GM12878 (cell line): Measurements from ENCODE around the gene FCHSD2. TPM values are rescaled to one million over a fixed set of nuclear protein-coding genes. Genes with fewer than 3 reads are reported as not detected.
A peak's percentile ranks its signal among the peaks of the same experiment; 100 is the strongest.

Source experiments
- ATAC-seq: fragments of 200-7000 bp; cut with Tn5 transposase; 3 replicates; pipeline ENCODE4 v1.9.1; 2020; ENCODE audit warnings: mild to moderate bottlenecking, moderate library complexity
- BruUV-seq: library from RNA; stranded (reverse); fragments of 400-500 nt; replicated peaks from 2 replicates; lab custom pipeline; 2021; lab: Mats Ljungman, UMichigan
- CTCF ChIA-PET: fragments of 300-600 bp; sonication (Branson Sonifier 250); formaldehyde crosslinking; extraction: SDS; loops from one replicate; lab custom pipeline; 2021; ENCODE audit warnings: inconsistent platforms; lab: Yijun Ruan, JAX
- POLR2A ChIA-PET: fragments of 350-600 bp; formaldehyde crosslinking; extraction: SDS; loops from one replicate; lab custom pipeline; 2021; ENCODE audit warnings: inconsistent platforms; lab: Charles Lee
- RAD21 ChIA-PET: fragments of 300-600 bp; sonication (Branson Sonifier 250); formaldehyde crosslinking; loops from one replicate; lab custom pipeline; 2023; ENCODE audit warnings: antibody characterized with exemption; ENCODE audit not compliant: unreplicated experiment; lab: Charles Lee
- SMC1A ChIA-PET: fragments of 300-600 bp; sonication (Branson Sonifier 250); formaldehyde crosslinking; loops from one replicate; lab custom pipeline; 2023; ENCODE audit not compliant: unreplicated experiment, uncharacterized antibody; lab: Charles Lee
- DNase-seq: peaks from one replicate; pipeline ENCODE4 v3.0.0-alpha.2; 2011; ENCODE audit warnings: low read depth, low spot score
- FAIRE-seq: peaks from 3 replicates; lab custom pipeline; 2011; peaks lifted over from hg19 to GRCh38; lab: Jason Lieb, UNC
- H2AFZ ChIP-seq: 2 replicates; pipeline ENCODE4 v1.6.0; 2011; ENCODE audit warnings: low read depth, low read length, control low read depth; ENCODE audit not compliant: control insufficient read depth
- H3K27ac ChIP-seq: 2 replicates; pipeline ENCODE4 v1.5.1; 2011; ENCODE audit warnings: control low read depth; ENCODE audit not compliant: control insufficient read depth, insufficient read depth
- H3K27me3 ChIP-seq, 2 experiments: replicated peaks in 1 of 2; 2 replicates each; pipeline versions ENCODE4 v1.6.0 to v1.6.1; 2011; ENCODE audit warnings: low read length in 1 of 2; ENCODE audit not compliant: control insufficient read depth in 2 of 2, insufficient read depth in 2 of 2
- H3K36me3 ChIP-seq, 2 experiments: 2 replicates each; pipeline ENCODE4 v1.5.1; 2011; ENCODE audit warnings: low read length in 1 of 2; ENCODE audit not compliant: control insufficient read depth in 2 of 2, insufficient read depth in 2 of 2
- H3K4me1 ChIP-seq: 2 replicates; pipeline ENCODE4 v1.6.1; 2011; ENCODE audit warnings: mild to moderate bottlenecking, low read length, moderate library complexity, mixed read lengths; ENCODE audit not compliant: control insufficient read depth, insufficient read depth
- H3K4me2 ChIP-seq: 2 replicates; pipeline ENCODE4 v1.6.0; 2011; ENCODE audit warnings: control low read depth; ENCODE audit not compliant: control insufficient read depth, insufficient read depth
- H3K4me3 ChIP-seq: fragments of 200-600 bp; sonication (generic); 2 replicates; pipeline ENCODE4 v1.5.1; 2016
- H3K79me2 ChIP-seq: 2 replicates; pipeline ENCODE4 v1.6.0; 2011; ENCODE audit warnings: low read length; ENCODE audit not compliant: control insufficient read depth, insufficient read depth
- H3K9ac ChIP-seq: 2 replicates; pipeline ENCODE4 v1.8.0; 2011; ENCODE audit warnings: low read length, control low read depth, mixed read lengths; ENCODE audit not compliant: control insufficient read depth, insufficient read depth
- H3K9me3 ChIP-seq: replicated peaks from 3 replicates; pipeline ENCODE4 v1.5.1; 2011; ENCODE audit warnings: mild to moderate bottlenecking, low read length; ENCODE audit not compliant: control insufficient read depth, insufficient read depth
- H4K20me1 ChIP-seq: 2 replicates; pipeline ENCODE4 v1.6.0; 2011; ENCODE audit not compliant: control insufficient read depth, insufficient read depth
- IKZF1 ChIP-seq: fragments of 450-650 bp; conservative IDR thresholded peaks from 2 replicates; pipeline ENCODE4 v1.6.1; 2017; ENCODE audit warnings: antibody characterized with exemption, mild to moderate bottlenecking
- KDM1A ChIP-seq: fragments of 200-600 bp; sonication (generic); IDR thresholded peaks from 2 replicates; pipeline ENCODE4 v1.6.1; 2016; ENCODE audit warnings: borderline replicate concordance
- MEF2A ChIP-seq: IDR thresholded peaks from 2 replicates; pipeline ENCODE4 v1.6.1; 2011; ENCODE audit warnings: low read depth, mild to moderate bottlenecking, low read length, moderate library complexity; ENCODE audit not compliant: insufficient read depth
- NR2F1 ChIP-seq: fragments of 450-650 bp; conservative IDR thresholded peaks from 2 replicates; pipeline ENCODE4 v1.6.1; 2017; ENCODE audit warnings: mild to moderate bottlenecking
- POLR2A ChIP-seq: IDR thresholded peaks from 2 replicates; pipeline ENCODE4 v1.6.1; 2011; ENCODE audit warnings: low read depth, mild to moderate bottlenecking, low read length
- SPI1 ChIP-seq: IDR thresholded peaks from 2 replicates; pipeline ENCODE4 v1.6.1; 2011; ENCODE audit warnings: low read depth, mild to moderate bottlenecking, low read length, moderate library complexity, borderline replicate concordance; ENCODE audit not compliant: insufficient read depth
- WGBS: methylation state at CpG from one replicate; pipeline ENCODE4 v1.1.6; 2016; ENCODE audit warnings: low lambda C conversion rate; ENCODE audit not compliant: insufficient replicate concordance, insufficient coverage; ENCODE audit errors: missing lambda C conversion rate; 5-methylcytosine and 5-hydroxymethylcytosine counted together
- in situ Hi-C: fragments of 300-500 bp; cut with MboI; formaldehyde crosslinking; loops from 9 replicates; pipeline ENCODE4 v1.14.3; 2018; ENCODE audit warnings: mixed read lengths
- intact Hi-C: fragments of 100-400 bp; cut with micrococcal nuclease; formaldehyde crosslinking; loops from one replicate; pipeline ENCODE4 v1.14.2; 2022; ENCODE audit not compliant: unreplicated experiment
- polyA plus RNA-seq, 11 experiments: library from polyadenylated mRNA; depleted of rRNA in 4 of 11; unstranded in 6 of 11; stranded (reverse) in 5 of 11; fragments of >200 nt; fragmentation: Nextera tagmentation in 4 of 11; fragmentation: Illumina TruSeq in 1 of 11; extraction: Ambion mirVana in 4 of 11; extraction: Trizol in 1 of 11; gene quantifications; 1 replicate in 1 of 11; 2 replicates in 10 of 11; pipeline versions ENCODE4 v1.2.1 to v1.2.3, GENCODE V29; 2011 to 2016; ENCODE audit warnings: inconsistent platforms in 2 of 11, missing spikeins in 2 of 11, low read depth in 1 of 11
- total RNA-seq, 4 experiments: library from RNA; depleted of rRNA in 3 of 4; stranded (reverse); fragments of >200 nt in 3 of 4; fragmentation: Illumina TruSeq in 1 of 4; extraction: Trizol in 1 of 4; gene quantifications; 2 replicates each; pipeline versions ENCODE4 v1.2.1 to v1.2.3, GENCODE V29; 2013 to 2021
- TF ChIP-seq, protein P1 (sequence below): IDR thresholded peaks from 2 replicates; pipeline ENCODE4 v1.6.1; 2011; ENCODE audit warnings: low read depth, low read length, improper control_type of control experiment, borderline replicate concordance

Gene FCHSD2
- total and polyA plus RNA-seq, 10 of the 15 experiments (the other 5 are each of a cell fraction or from before 2014, with no cell fraction given) = 13.2 to 89.8 (median 47.8) TPM

DNA sequence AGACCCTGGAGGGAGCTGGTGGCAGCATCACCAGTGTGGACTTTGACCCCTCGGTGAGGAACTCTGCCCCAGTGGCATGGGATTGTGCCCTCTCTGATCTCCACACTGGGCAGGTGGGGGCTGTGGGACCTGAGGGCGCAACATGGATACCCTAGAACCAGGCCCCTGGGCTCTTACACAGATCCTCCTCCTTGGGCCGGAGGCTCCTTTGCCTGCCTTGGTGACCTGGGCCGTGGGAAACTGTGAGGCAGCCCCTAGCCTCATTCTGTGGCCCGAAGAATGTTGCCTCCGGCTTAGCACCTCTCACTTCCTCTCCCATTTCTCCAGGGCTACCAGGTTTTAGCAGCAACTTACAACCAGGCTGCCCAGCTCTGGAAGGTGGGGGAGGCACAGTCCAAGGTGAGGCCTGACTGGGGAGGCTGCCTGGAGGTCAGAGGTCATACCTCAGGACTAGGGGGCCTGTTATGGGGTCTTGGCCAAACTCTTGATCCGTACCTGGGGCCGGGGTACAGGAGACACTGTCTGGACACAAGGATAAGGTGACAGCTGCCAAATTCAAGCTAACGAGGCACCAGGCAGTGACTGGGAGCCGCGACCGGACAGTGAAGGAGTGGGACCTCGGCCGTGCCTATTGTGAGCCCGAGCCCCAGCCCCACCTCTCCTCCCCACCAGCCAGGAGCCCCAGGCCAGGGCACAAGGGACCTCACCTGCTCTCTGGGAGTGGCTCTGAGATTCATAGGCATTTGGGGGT is 315.8 kb downstream of the FCHSD2 start:
- H3K36me3 ChIP-seq = peaks cover 15 to 28% of the 10 kb centered on the region in 2 experiments
- no peak overlapping the region for H3K27ac ChIP-seq
- intact Hi-C loops (no loop called here), in situ Hi-C loops (loop anchor here (5.0 to 25.0 kb wide), 2 partner anchors 361 to 416 kb away; no protein-coding TSS in a partner anchor)
- H3K4me2 ChIP-seq = no peak overlapping the region
- no peaks in the 10 kb centered on the region for H3K27me3 ChIP-seq
- H3K79me2 ChIP-seq = no peaks in the 10 kb centered on the region
- no peak for TF ChIP-seq MEF2A
- no peak for TF ChIP-seq IKZF1
- TF ChIP-seq KDM1A = no peak
- TF ChIP-seq NR2F1 = peak; percentile 37
- TF ChIP-seq, protein P1, sequence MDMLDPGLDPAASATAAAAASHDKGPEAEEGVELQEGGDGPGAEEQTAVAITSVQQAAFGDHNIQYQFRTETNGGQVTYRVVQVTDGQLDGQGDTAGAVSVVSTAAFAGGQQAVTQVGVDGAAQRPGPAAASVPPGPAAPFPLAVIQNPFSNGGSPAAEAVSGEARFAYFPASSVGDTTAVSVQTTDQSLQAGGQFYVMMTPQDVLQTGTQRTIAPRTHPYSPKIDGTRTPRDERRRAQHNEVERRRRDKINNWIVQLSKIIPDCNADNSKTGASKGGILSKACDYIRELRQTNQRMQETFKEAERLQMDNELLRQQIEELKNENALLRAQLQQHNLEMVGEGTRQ = no peak
- peak; percentile 57 for TF ChIP-seq POLR2A
- TF ChIP-seq SPI1 = peak; percentile 38; the same call in 1 of the 2 replicates
- SMC1A ChIA-PET = interaction anchor here (0.6 to 1.2 kb wide), 2 partner anchors 101 to 352 kb away, joined by 3 read pairs; no protein-coding TSS in a partner anchor
- RAD21 ChIA-PET = interaction anchor here (0.7 to 0.9 kb wide), 2 partner anchors 351 to 352 kb away, joined by 3 read pairs; no protein-coding TSS in a partner anchor
- 87% methylated on average over 15 of the region's 15 CpGs for WGBS
- no peak overlapping the region for H3K4me3 ChIP-seq
- H2AFZ ChIP-seq = no peak overlapping the region
- FAIRE-seq = no peak
- no TSS peak for BruUV-seq
- DNase-seq = no peak
- H3K4me1 ChIP-seq = peaks cover 20% of the 10 kb centered on the region
- ATAC-seq = no peak
- POLR2A ChIA-PET = interaction anchor here (0.6 to 3.5 kb wide), 2 partner anchors 10 to 61 kb away, joined by 3 to 14 read pairs; no protein-coding TSS in a partner anchor
- no peak overlapping the region for H3K9ac ChIP-seq
- H3K9me3 ChIP-seq = no peaks in the 10 kb centered on the region; the same call in 2 of the 3 replicates
- no peaks in the 10 kb centered on the region for H4K20me1 ChIP-seq
- CTCF ChIA-PET = interaction anchor here (8.7 kb wide), 1 partner anchor 352 kb away, joined by 128 read pairs; no protein-coding TSS in a partner anchor
